CD4-positive, alpha-beta T cell treated with Interleukin-15 for 1 hour (primary cell): ENCODE data around the gene LTB4R2.
A peak's percentile ranks its signal among the peaks of the same experiment; 100 is the strongest.

ENCODE experiments used
- DNase-seq: peaks from one replicate; pipeline ENCODE4 v3.0.0-alpha.2; 2020

LTB4R2 gene

DNA sequence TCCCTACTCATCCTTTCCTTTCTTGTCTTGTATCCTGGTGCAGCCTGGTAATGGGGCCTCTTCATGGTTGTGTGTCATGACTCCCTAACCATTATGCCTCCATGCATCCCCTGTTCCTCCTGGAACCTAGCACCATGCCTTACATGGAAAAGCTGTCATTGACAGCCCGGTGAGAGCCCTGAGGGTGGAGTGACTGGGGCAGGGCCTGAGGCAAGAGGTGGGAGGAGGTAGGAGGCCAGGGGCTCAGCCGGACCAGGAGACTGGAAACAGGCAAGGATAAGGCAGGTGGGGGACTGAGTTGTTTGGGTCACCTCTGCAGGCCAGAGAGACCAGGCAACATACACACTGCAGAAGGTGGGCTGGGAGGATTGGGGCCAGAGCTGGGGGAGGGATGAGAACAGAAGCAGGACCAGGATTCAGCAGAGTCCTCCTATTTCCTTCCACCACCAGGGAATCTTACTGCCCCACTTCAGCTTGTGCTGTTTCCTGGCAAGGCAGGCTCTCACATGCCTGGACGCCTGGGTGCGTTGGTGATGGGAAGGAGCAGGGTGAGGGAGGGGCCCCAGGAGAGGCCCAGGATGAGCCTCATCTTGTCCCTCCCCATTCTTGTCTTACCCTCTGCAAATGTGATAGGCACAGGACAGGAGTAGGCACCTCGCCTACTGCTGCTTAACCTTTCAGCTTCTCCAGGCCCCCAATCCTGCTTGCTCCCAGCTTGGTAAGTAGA lies at the start of gene LTB4R2:
LTB4R2 (plus strand) TSS at position 603 of the 727 bp plus-strand sequence. CDS start 525 bp downstream, outside the sequence.
- DNase-seq = no peak

- DNase-seq = no peak
Measured at GRCh38 chr14:24260780-24261157, 49.2 kb upstream of the LTB4R2 start.

DNA sequence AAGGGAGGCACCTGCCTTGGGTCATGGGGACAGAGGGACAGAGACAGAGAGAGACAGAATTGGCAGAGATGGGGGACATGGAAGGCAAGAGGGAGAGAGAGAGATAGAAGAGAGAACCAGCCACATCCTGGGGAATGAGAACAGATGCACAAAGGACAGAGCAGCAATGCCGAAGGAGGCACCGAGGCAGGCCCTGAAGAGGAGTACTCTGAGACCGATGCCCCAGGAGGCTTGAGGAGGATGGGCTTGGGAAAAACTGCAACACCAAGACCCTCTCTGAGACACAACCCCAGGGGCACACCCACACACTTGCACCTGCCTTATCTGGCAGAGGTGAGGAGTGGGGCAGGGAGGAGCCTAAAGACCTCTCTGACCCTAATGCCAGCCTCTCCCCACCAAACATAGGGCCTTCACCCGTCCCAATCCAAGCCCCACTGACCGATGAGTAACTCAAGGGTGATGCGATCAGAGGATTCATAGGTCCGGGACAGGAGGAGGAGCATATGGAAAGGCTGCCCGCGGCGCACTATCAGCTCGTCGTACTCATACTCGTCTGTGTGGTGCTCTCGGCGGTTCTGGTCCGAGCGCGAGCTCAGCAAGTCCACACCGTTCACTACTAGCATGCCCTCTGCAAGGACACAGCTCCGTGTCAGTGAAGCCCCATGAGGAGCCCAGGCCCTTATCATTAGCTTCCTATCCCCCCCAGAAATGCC lies 48.5 kb upstream of the LTB4R2 start:
- DNase-seq = no peak

DNA sequence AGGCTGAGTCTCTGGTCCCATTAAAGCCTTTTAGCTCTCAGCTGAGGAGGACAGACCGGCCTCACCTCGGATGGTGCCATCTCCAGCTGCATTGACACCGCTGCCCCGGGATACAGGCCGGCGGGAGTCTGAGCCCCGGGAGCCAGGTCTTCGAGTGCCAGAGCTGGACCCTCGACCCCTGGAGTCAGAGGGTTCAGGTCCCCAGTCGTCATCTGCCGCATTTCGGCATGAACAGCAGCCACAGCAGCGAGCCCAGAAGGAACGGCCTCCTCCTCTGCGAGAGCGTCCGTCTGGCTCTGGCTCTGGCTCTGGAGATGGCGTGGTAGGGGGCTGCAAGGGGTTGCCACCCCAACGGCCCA lies 48.0 kb upstream of the LTB4R2 start:
- no peak for DNase-seq

GRCh38 chr14:24262821-24263733 lies 46.9 kb upstream of the LTB4R2 start, which contains the start of gene TGM1:
TGM1 (minus strand) TSS chr14:24263177; CDS start chr14:24262352, 825 bp downstream.
- no peak for DNase-seq

DNA sequence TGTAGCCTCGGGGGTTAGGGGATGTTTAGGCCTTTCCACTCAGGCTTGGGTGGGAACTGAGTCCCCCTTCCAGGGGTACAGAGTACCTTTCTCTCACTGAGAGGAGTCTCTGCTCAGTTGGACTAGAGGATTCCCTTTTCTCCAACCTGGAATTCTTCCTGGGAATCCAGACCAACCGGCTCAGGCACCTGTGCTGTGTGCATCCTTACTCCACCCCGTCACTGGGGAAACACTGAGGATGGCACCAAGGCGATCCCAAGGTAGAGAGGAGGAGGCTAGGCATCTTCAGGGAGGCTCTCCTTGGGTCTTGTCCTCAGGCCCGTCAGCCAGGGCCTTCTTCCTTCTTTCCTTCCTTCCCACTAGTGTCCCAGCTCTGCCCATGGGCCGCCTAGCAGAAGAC lies 46.1 kb upstream of the LTB4R2 start:
- no peak for DNase-seq

- DNase-seq = no peak
Measured at GRCh38 chr14:24264298-24264697, 45.6 kb upstream of the LTB4R2 start.

DNA sequence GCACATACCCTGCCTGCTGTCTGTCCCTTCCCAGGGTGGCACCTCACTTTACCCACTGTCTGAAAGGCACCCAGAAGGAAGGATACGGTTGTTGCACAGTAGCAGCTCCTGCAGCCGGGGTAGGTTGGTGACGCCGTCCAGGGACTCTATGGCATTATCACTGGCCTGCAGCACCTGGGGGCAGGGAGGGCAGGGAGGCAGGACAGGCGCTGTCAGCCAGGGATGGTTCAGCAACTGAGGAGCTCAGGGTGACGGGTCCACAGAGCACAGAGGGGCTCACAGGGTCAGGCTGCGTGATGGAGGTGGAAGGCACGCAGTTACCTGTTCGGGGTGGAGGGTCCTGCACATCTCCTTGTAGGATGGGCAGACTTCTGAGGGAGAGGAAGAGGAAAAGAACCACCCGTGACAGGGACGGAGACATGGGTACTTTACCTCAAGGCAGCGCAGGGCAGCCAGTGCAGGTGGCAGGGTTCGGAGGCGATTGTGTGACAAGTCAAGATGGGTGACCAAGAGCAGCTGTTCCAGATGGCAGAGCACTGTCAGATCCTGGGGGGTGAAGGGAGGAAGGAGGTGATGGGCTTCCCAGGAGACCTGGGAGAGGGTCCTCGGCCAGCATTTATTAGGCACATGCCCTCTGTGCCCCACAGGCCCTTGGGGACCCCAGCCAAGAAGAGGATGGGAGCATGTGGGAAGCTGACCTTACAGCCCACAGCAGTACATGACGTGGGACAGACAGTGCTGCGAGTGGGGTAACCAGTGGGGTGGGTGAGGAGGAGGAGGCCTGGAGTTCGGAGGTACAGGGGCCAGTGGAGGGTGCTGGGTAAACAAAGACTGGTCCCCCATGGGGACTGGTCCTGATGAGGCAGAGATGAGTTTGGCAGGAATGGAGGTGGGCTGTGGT lies 43.3 kb upstream of the LTB4R2 start:
- DNase-seq = no peak

- DNase-seq = no peak
Measured at GRCh38 chr14:24267516-24267915, 42.4 kb upstream of the LTB4R2 start.

GRCh38 chr14:24268225-24268624 lies 41.7 kb upstream of the LTB4R2 start:
- no peak for DNase-seq

DNA sequence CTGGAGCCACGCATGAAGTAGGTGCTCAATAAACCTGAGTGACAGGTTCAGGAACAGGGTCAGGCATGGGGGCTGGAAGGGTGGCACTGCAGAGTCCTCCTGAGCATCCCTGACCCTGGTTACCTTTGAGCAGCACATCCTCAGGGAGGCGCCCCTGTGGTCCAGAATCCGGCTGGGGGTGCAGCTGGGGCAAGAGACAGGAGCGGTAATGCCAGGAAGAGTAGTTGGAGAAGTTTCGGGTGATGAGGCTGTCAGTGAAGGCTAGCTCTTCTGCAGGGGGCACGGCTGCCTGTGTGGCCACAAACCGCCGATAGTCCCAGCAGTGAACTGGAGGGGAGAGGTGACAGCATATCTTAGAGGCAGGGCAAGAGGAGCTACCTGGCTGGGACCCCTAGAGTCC lies 40.6 kb upstream of the LTB4R2 start:
- no peak for DNase-seq

DNA sequence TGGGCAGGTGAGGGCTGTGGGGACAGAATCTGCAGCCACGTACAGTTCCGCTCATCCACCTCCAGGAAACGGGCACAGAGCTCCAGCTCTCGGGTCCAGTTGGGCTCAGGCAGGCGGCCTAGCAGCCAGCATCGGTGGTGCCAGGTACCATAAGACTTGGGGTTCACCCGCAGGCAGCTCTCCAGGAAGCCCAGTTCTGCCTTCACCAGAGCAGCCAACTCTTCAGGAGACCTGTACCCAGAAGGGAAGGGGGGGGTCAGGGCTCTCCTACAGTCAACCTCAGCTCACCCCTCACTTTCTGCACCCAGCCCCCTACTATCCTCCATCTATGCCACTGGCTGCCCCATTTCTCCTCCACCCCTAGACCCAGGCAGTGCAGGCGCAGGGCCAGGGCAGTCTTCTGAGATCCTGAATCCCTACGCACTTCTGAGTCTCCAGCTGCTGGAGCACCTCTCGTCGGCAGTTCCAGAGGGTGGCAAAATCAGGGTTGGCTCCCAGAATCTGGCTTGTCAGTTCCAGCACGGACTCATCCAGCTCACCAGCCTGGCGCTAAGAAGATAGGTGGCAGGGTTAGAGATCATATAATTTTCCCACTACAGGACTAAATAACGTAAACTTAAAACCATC lies 39.9 kb upstream of the LTB4R2 start:
- DNase-seq = no peak

GRCh38 chr14:24270537-24271133 lies 39.3 kb upstream of the LTB4R2 start:
- DNase-seq = no peak

DNA sequence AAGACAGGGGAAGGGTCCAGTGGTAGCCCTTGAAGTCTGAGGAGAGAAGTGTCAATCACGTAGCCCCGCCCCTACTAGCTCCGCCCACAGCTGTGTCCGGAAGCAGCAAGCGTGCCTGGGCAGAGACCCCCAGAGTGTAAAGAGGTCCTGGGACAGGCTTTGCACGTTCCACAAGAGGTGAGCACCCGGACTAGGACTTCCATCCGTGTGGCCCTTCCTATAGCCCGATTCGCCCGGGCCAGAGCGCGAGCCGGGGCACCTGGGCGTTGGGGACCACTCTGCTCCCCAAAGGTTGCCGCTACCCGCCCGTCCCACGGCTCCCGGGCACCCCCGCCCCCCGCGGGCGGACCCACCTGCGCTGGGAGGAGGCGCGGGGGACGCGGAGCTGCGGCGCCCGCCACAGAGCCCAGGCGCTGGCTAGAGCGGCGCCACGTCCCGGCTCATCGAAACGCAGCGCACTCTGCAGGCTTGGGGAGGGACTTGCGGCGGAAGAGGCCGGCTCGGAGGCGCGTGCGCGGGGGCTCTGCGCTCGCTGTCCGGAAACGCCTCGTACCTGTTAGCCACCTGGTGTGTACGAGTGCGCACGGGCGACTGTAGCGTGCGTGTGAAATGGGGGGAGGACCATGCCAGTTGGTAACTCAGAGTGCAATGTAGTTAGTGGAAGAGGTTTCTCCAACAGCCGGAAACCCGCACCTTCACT lies 38.7 kb upstream of the LTB4R2 start, which contains the start of gene RABGGTA:
RABGGTA (minus strand) TSS at position 464 of the 700 bp plus-strand sequence. CDS start 482 bp downstream, outside the sequence.
- peak; percentile 96 for DNase-seq

GRCh38 chr14:24271834-24272263 lies 38.1 kb upstream of the LTB4R2 start:
- DNase-seq = no peak

DNA sequence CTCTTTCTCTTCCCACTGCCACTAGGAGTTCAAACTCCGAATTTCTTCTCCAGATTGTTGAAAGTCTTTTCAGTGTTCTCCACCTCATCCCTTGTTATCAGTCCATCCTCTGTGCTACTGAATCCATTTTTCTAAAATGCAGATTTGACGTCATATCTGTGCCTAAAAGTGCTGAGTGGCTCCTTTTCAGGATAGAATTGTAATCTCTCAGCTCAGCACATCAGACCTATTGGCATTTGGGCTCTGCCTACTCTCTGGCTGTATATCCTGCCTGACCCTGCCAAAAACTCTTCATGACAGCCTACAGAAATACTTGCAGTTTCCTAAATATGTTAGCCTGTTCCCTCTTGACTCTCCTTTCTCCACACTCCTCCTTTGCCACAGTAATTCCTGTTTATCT lies 37.5 kb upstream of the LTB4R2 start:
- DNase-seq = no peak

GRCh38 chr14:24273422-24273998 lies 36.4 kb upstream of the LTB4R2 start:
- DNase-seq = no peak

- peak; percentile 55 for DNase-seq
Measured at GRCh38 chr14:24274101-24274543, 35.8 kb upstream of the LTB4R2 start.

DNA sequence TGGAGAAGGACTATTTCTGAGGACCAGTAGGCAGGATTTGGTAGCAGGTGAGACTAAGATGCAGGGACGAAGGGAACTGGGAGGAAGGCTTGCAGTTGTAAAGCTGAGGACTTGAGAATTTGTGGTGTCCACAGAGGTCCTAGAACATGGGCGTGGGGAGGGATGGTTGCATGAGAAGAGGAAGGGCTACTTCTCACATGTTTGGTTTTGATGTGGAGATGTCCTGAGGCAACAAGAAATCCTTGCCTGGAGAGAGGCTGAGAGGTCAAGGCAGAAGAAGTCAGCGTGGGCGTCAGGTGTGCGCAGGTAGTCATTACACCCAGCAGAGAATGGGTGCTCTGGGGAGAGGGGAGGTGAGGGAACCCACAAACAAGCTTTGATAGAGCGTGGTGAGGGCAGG lies 32.9 kb upstream of the LTB4R2 start:
- DNase-seq = no peak
